SK-N-SH (cell line): Measurements from ENCODE around the gene POLR3E. TPM values are rescaled to one million over a fixed set of nuclear protein-coding genes. Genes with fewer than 3 reads are reported as not detected.

Experiments used
- CTCF ChIA-PET: fragments of 300-600, 350-600 bp; formaldehyde crosslinking; extraction: SDS; loops from one replicate; lab custom pipeline; 2021; lab: Yijun Ruan, JAX
- POLR2A ChIA-PET: fragments of 350-600 bp; sonication (Branson Sonifier 250); formaldehyde crosslinking; extraction: SDS; loops from one replicate; lab custom pipeline; 2020; ENCODE audit warnings: antibody characterized with exemption, inconsistent platforms; lab: Yijun Ruan, JAX
- DNase-seq: peaks from one replicate; pipeline ENCODE4 v3.0.0; 2012
- H2AFZ ChIP-seq: fragments of 200-600 bp; sonication (generic); 2 replicates; pipeline ENCODE4 v1.8.1; 2016; ENCODE audit warnings: antibody characterized with exemption, mild to moderate bottlenecking, low read depth
- H3F3A ChIP-seq: fragments of 200-600 bp; sonication (generic); replicated peaks from 2 replicates; pipeline ENCODE3; 2016; ENCODE audit warnings: antibody characterized with exemption, mild to moderate bottlenecking; ENCODE audit not compliant: insufficient read depth
- H3K27ac ChIP-seq, 2 experiments: fragments of 200-500 bp in 1 of 2; fragments of 200-600 bp in 1 of 2; sonication (Bioruptor generic) in 1 of 2; sonication (generic), shearing (Covaris generic) in 1 of 2; 2 replicates each; pipeline versions ENCODE4 v1.5.1 to v1.6.1; 2014 to 2016; ENCODE audit warnings: low read depth in 2 of 2, inconsistent platforms in 1 of 2, low read length in 1 of 2, mild to moderate bottlenecking in 1 of 2, mixed read lengths in 1 of 2
- H3K27me3 ChIP-seq: fragments of 200-600 bp; sonication (generic), shearing (Covaris generic); 2 replicates; pipeline ENCODE4 v1.6.1; 2016; ENCODE audit warnings: mixed run types; ENCODE audit not compliant: insufficient read depth
- H3K36me3 ChIP-seq, 2 experiments: fragments of 200-500 bp in 1 of 2; fragments of 200-600 bp in 1 of 2; sonication (Bioruptor generic) in 1 of 2; sonication (generic) in 1 of 2; replicated peaks in 1 of 2; 2 replicates each; pipeline versions ENCODE3 to v1.5.1; 2014 to 2016; ENCODE audit warnings: low read length in 1 of 2, mild to moderate bottlenecking in 1 of 2; ENCODE audit not compliant: insufficient read depth in 2 of 2, control insufficient read depth in 1 of 2
- H3K4me1 ChIP-seq, 2 experiments: fragments of 200-500 bp in 1 of 2; fragments of 200-600 bp in 1 of 2; sonication (Bioruptor generic) in 1 of 2; sonication (generic), shearing (Covaris generic) in 1 of 2; 2 replicates each; pipeline versions ENCODE4 v1.5.1 to v1.6.1; 2014 to 2016; ENCODE audit warnings: low read depth in 1 of 2, low read length in 1 of 2, mixed run types in 1 of 2; ENCODE audit not compliant: insufficient read depth in 2 of 2, control insufficient read depth in 1 of 2
- H3K4me2 ChIP-seq: fragments of 200-600 bp; sonication (generic), shearing (Covaris generic); 2 replicates; pipeline ENCODE4 v1.6.1; 2017; ENCODE audit warnings: mixed run types
- H3K4me3 ChIP-seq, 2 experiments: fragments of 200-500 bp in 1 of 2; fragments of 200-600 bp in 1 of 2; sonication (Bioruptor generic) in 1 of 2; sonication (generic), shearing (Covaris generic) in 1 of 2; 2 replicates each; pipeline versions ENCODE4 v1.5.1 to v1.8.1; 2014 to 2016; ENCODE audit warnings: low read depth in 2 of 2, inconsistent platforms in 1 of 2, low read length in 1 of 2, mild to moderate bottlenecking in 1 of 2, mixed read lengths in 1 of 2, moderate library complexity in 1 of 2
- H3K79me2 ChIP-seq: fragments of 200-600 bp; sonication (generic); 2 replicates; pipeline ENCODE4 v1.8.1; 2017; ENCODE audit warnings: mild to moderate bottlenecking; ENCODE audit not compliant: insufficient read depth
- H3K9ac ChIP-seq: fragments of 200-600 bp; sonication (generic); 2 replicates; pipeline ENCODE4 v1.6.1; 2017; ENCODE audit warnings: mixed run types
- H3K9me2 ChIP-seq: fragments of 200-600 bp; sonication (generic); 2 replicates; pipeline ENCODE4 v1.6.1; 2017; ENCODE audit warnings: mixed run types
- H3K9me3 ChIP-seq: fragments of 200-600 bp; sonication (generic); 2 replicates; pipeline ENCODE4 v1.6.1; 2017; ENCODE audit warnings: mixed run types, mild to moderate bottlenecking, moderate library complexity
- H4K20me1 ChIP-seq: fragments of 200-600 bp; sonication (generic); 2 replicates; pipeline ENCODE4 v1.6.1; 2017; ENCODE audit warnings: mild to moderate bottlenecking, mixed run types; ENCODE audit not compliant: insufficient read depth
- CHD2 ChIP-seq: fragments of 150-350 bp; IDR thresholded peaks from 2 replicates; pipeline ENCODE4 v1.6.1; 2018; ENCODE audit warnings: low read length; ENCODE audit not compliant: partially characterized antibody
- EP300 ChIP-seq, 2 experiments: IDR thresholded peaks; 2 replicates each; pipeline versions ENCODE4 v1.4.0 to v1.6.1; 2012; ENCODE audit warnings: borderline replicate concordance in 1 of 2, low read depth in 1 of 2, low read length in 1 of 2
- FOSL2 ChIP-seq: IDR thresholded peaks from 2 replicates; pipeline ENCODE4 v1.4.0; 2012; ENCODE audit warnings: low read depth, mild to moderate bottlenecking, moderate library complexity, borderline replicate concordance
- FOXM1 ChIP-seq: IDR thresholded peaks from 2 replicates; pipeline ENCODE4 v1.4.0; 2012; ENCODE audit warnings: low read depth, mild to moderate bottlenecking
- GABPA ChIP-seq: IDR thresholded peaks from 2 replicates; pipeline ENCODE4 v1.4.0; 2012; ENCODE audit warnings: low read depth, mild to moderate bottlenecking
- JUND ChIP-seq: IDR thresholded peaks from 2 replicates; pipeline ENCODE4 v1.4.0; 2012
- MEF2A ChIP-seq: IDR thresholded peaks from 2 replicates; pipeline ENCODE4 v1.4.0; 2012; ENCODE audit warnings: low read depth, borderline replicate concordance
- MXI1 ChIP-seq: IDR thresholded peaks from 2 replicates; pipeline ENCODE4 v1.6.1; 2012; ENCODE audit warnings: mild to moderate bottlenecking, low read depth, low read length, improper control_type of control experiment
- POLR2AphosphoS5 ChIP-seq: IDR thresholded peaks from 2 replicates; pipeline ENCODE4 v1.6.1; 2012; ENCODE audit warnings: low read depth, low read length
- RAD21 ChIP-seq: IDR thresholded peaks from 2 replicates; pipeline ENCODE4 v1.6.1; 2012; ENCODE audit warnings: mild to moderate bottlenecking, low read length
- RXRA ChIP-seq: IDR thresholded peaks from 2 replicates; pipeline ENCODE4 v1.4.0; 2012; ENCODE audit warnings: low read depth, mild to moderate bottlenecking, borderline replicate concordance
- SIN3A ChIP-seq: IDR thresholded peaks from 2 replicates; pipeline ENCODE4 v1.6.1; 2012; ENCODE audit warnings: low read depth, mild to moderate bottlenecking, low read length, moderate library complexity, borderline replicate concordance
- SMC3 ChIP-seq: IDR thresholded peaks from 2 replicates; pipeline ENCODE4 v1.6.1; 2012; ENCODE audit warnings: low read depth, low read length, improper control_type of control experiment
- TAF1 ChIP-seq: IDR thresholded peaks from 2 replicates; pipeline ENCODE4 v1.6.1; 2012; ENCODE audit warnings: low read depth, mild to moderate bottlenecking, low read length, moderate library complexity, borderline replicate concordance
- TEAD4 ChIP-seq: IDR thresholded peaks from 2 replicates; pipeline ENCODE4 v1.4.0; 2012; ENCODE audit warnings: mild to moderate bottlenecking, borderline replicate concordance; ENCODE audit not compliant: insufficient read depth
- YY1 ChIP-seq: IDR thresholded peaks from 2 replicates; pipeline ENCODE4 v1.4.0; 2012; ENCODE audit warnings: low read depth, mild to moderate bottlenecking
- WGBS: methylation state at CpG from one replicate; pipeline ENCODE4 v1.1.6; 2017; ENCODE audit warnings: low lambda C conversion rate; 5-methylcytosine and 5-hydroxymethylcytosine counted together
- polyA plus RNA-seq, 3 experiments: library from polyadenylated mRNA; depleted of rRNA; stranded (reverse); fragments of >200 nt; gene quantifications; 2 replicates each; pipeline ENCODE4 v1.2.3, GENCODE V29; 2012
- TF ChIP-seq, protein P1 (sequence below): fragments of 150-350 bp; IDR thresholded peaks from 2 replicates; pipeline ENCODE4 v1.6.1; 2016; ENCODE audit warnings: mild to moderate bottlenecking, low read depth, low read length
- TF ChIP-seq, protein P2 (sequence below): IDR thresholded peaks from 2 replicates; pipeline ENCODE4 v1.6.1; 2012; ENCODE audit warnings: mild to moderate bottlenecking, low read depth, low read length, moderate library complexity
- TF ChIP-seq, protein P3 (sequence below): IDR thresholded peaks from 2 replicates; pipeline ENCODE4 v1.4.0; 2012; ENCODE audit warnings: low read depth, borderline replicate concordance

Gene POLR3E
- polyA plus RNA-seq, 1 of the 3 experiments (the other 2 are of a cell fraction): 59.6 TPM

- WGBS: 100% methylated on average over 2 of the region's 3 CpGs
- POLR2A ChIA-PET: no interaction called here
Measured at GRCh38 chr16:22260490-22260889, 36.7 kb upstream of the POLR3E start.

More at GRCh38 chr16:22260490-22260889, 36.7 kb upstream of the POLR3E start:
- H3K9me2 ChIP-seq: no peaks in the 10 kb centered on the region
- H3F3A ChIP-seq: no peaks in the 10 kb centered on the region
- no peaks in the 10 kb centered on the region for H3K79me2 ChIP-seq
- H3K36me3 ChIP-seq: peaks cover 22 to 41% of the 10 kb centered on the region in 2 experiments
- no peak for TF ChIP-seq TAF1
- TF ChIP-seq CHD2: no peak
- TF ChIP-seq, protein P1, sequence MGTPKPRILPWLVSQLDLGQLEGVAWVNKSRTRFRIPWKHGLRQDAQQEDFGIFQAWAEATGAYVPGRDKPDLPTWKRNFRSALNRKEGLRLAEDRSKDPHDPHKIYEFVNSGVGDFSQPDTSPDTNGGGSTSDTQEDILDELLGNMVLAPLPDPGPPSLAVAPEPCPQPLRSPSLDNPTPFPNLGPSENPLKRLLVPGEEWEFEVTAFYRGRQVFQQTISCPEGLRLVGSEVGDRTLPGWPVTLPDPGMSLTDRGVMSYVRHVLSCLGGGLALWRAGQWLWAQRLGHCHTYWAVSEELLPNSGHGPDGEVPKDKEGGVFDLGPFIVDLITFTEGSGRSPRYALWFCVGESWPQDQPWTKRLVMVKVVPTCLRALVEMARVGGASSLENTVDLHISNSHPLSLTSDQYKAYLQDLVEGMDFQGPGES: no peak
- TF ChIP-seq RXRA: no peak
- TF ChIP-seq SMC3: no peak
- TF ChIP-seq GABPA: no peak
- no peak for TF ChIP-seq JUND
- no peak for TF ChIP-seq EP300 (IDR thresholded peaks at IDR 0.05; ENCODE audit: borderline replicate concordance in 1 of 2, low read depth in 1 of 2, low read length in 1 of 2)
- no peak for TF ChIP-seq RAD21
- TF ChIP-seq, protein P2, sequence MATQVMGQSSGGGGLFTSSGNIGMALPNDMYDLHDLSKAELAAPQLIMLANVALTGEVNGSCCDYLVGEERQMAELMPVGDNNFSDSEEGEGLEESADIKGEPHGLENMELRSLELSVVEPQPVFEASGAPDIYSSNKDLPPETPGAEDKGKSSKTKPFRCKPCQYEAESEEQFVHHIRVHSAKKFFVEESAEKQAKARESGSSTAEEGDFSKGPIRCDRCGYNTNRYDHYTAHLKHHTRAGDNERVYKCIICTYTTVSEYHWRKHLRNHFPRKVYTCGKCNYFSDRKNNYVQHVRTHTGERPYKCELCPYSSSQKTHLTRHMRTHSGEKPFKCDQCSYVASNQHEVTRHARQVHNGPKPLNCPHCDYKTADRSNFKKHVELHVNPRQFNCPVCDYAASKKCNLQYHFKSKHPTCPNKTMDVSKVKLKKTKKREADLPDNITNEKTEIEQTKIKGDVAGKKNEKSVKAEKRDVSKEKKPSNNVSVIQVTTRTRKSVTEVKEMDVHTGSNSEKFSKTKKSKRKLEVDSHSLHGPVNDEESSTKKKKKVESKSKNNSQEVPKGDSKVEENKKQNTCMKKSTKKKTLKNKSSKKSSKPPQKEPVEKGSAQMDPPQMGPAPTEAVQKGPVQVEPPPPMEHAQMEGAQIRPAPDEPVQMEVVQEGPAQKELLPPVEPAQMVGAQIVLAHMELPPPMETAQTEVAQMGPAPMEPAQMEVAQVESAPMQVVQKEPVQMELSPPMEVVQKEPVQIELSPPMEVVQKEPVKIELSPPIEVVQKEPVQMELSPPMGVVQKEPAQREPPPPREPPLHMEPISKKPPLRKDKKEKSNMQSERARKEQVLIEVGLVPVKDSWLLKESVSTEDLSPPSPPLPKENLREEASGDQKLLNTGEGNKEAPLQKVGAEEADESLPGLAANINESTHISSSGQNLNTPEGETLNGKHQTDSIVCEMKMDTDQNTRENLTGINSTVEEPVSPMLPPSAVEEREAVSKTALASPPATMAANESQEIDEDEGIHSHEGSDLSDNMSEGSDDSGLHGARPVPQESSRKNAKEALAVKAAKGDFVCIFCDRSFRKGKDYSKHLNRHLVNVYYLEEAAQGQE: no peak
- no peak for TF ChIP-seq MEF2A
- TF ChIP-seq POLR2AphosphoS5: no peak
- no peak for TF ChIP-seq FOXM1
- TF ChIP-seq TEAD4: no peak
- no peak for TF ChIP-seq FOSL2
- TF ChIP-seq, protein P3, sequence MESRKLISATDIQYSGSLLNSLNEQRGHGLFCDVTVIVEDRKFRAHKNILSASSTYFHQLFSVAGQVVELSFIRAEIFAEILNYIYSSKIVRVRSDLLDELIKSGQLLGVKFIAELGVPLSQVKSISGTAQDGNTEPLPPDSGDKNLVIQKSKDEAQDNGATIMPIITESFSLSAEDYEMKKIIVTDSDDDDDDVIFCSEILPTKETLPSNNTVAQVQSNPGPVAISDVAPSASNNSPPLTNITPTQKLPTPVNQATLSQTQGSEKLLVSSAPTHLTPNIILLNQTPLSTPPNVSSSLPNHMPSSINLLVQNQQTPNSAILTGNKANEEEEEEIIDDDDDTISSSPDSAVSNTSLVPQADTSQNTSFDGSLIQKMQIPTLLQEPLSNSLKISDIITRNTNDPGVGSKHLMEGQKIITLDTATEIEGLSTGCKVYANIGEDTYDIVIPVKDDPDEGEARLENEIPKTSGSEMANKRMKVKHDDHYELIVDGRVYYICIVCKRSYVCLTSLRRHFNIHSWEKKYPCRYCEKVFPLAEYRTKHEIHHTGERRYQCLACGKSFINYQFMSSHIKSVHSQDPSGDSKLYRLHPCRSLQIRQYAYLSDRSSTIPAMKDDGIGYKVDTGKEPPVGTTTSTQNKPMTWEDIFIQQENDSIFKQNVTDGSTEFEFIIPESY: no peak
- no peak for TF ChIP-seq YY1
- no peak for TF ChIP-seq SIN3A
- TF ChIP-seq MXI1: no peak
- TF ChIP-seq, all 33 proteins: peak for 0
- H3K4me3 ChIP-seq: no peak overlapping the region; a peak in 1 of 4 replicates
- no peak overlapping the region for H3K9ac ChIP-seq
- CTCF ChIA-PET: interaction anchor here (1.0 to 1.4 kb wide), 2 partner anchors 9 to 16 kb away, joined by 3 to 4 read pairs; no protein-coding TSS in a partner anchor
- H3K4me2 ChIP-seq: no peak overlapping the region
- H3K4me1 ChIP-seq: peaks cover 0 to 14% of the 10 kb centered on the region in 2 experiments; a peak in 1 of 4 replicates
- H3K9me3 ChIP-seq: no peaks in the 10 kb centered on the region
- no peaks in the 10 kb centered on the region for H4K20me1 ChIP-seq
- no peak for DNase-seq
- H3K27me3 ChIP-seq: no peaks in the 10 kb centered on the region
- H2AFZ ChIP-seq: no peak overlapping the region
- no peak overlapping the region for H3K27ac ChIP-seq
